Omental fat pad (tissue), 4 donors: ENCODE results near the gene ATP9B. TPM values are rescaled to one million over a fixed set of nuclear protein-coding genes. Genes with fewer than 3 reads are reported as not detected.

Source experiments
- ATAC-seq: fragments of 150-250 bp; one replicate; pipeline ENCODE4 v1.9.1; 2016; ENCODE audit warnings: mild to moderate bottlenecking, moderate library complexity; ENCODE audit not compliant: low FRiP score
- DNase-seq: peaks from one replicate; pipeline ENCODE4 v3.0.0-alpha.2; 2019; ENCODE audit warnings: low spot score
- CTCF ChIP-seq, 3 donors: fragments of 450-650 bp; IDR thresholded peaks; one replicate each; pipeline ENCODE4 v1.5.1; 2016 to 2017; ENCODE audit warnings: antibody characterized with exemption in 3 of 3, mild to moderate bottlenecking in 3 of 3, moderate library complexity in 2 of 3
- total RNA-seq, 4 donors: library from RNA; depleted of rRNA; stranded (reverse); fragments of >200 nt; gene quantifications; one replicate each; pipeline ENCODE4 v1.1.0, GENCODE V29; 2016

Gene ATP9B
- total RNA-seq, 4 donors from 2014 or later = 28.8 to 47.3 (median 39.8) TPM

- DNase-seq (no peak), ATAC-seq (no peak)
- no peak for TF ChIP-seq CTCF (IDR thresholded peaks at IDR 0.05)
Measured at GRCh38 chr18:79361766-79362522, 292.8 kb downstream of the ATP9B start.

GRCh38 chr18:79365701-79366100 is 296.5 kb downstream of the ATP9B start:
- no peak for DNase-seq
- no peak for TF ChIP-seq CTCF (IDR thresholded peaks at IDR 0.05)
- ATAC-seq = no peak

- ATAC-seq = no peak
- TF ChIP-seq CTCF (IDR thresholded peaks at IDR 0.05) = no peak
Measured at GRCh38 chr18:79366177-79367094, 297.2 kb downstream of the ATP9B start.

GRCh38 chr18:79367480-79367879 is 298.3 kb downstream of the ATP9B start:
- DNase-seq = no peak
- TF ChIP-seq CTCF (IDR thresholded peaks at IDR 0.05) = no peak
- no peak for ATAC-seq

More at GRCh38 chr18:79366177-79367094, 297.2 kb downstream of the ATP9B start:
- no peak for DNase-seq

GRCh38 chr18:79367989-79368388 is 298.8 kb downstream of the ATP9B start:
- no peak for TF ChIP-seq CTCF (IDR thresholded peaks at IDR 0.05)
- ATAC-seq (no peak), DNase-seq (no peak)

- no peak for DNase-seq
- no peak for TF ChIP-seq CTCF (IDR thresholded peaks at IDR 0.05)
- ATAC-seq = no peak
Measured at GRCh38 chr18:79368681-79369080, 299.5 kb downstream of the ATP9B start.
